ENCODE measurements around the gene ANKRD33B.
"Not testable (repeated sequence)": the region's sequence is repeated elsewhere in the genome, so short reads cannot be mapped to it uniquely, and the experiment has no call there.

The ANKRD33B gene

DNA sequence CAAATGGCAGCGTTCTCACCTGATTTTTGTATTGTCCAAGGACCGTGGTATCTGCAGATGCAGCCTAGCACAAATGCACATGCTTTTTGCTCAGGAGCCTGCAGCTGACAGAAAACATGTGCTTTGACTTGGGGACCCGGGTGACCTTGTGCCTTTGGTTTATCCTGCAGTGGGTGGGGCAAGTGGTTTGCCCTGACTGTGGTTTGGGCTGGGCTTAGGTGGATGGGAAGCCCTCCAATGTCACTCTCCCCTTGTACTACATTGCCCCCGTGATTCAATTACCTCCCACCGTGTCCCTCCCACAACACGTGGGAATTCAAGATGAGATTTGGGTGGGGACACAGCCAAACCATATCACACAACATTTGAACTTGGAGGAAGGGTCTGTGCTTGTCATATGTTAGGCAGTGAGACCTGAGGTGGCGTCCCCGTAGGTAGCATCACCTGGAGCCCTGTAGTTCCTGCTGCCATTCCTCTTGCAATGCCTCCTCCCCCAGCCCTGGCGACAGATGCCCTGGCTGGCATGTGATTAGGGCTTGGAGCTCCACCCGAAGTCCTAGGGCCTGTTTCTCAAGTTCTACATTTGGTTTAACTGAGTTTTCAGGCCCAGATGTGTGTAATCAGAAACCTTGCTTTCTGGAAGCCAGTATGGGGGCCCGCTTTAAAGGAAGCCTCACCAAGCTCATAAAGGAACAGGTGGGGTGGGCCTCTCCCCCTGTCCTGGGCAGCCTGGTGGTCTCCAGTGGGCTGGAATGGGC lies 2.1 kb downstream of the ANKRD33B start:
- TF ChIP-seq CTCF (IDR thresholded peaks at IDR 0.05; ENCODE audit: control insufficient read depth, extremely low read depth, insufficient read depth): no peak
- H3K4me3 ChIP-seq (ENCODE audit: low read depth, low read length): no peak overlapping the region
- no peak for DNase-seq (ENCODE audit: low read depth)

DNA sequence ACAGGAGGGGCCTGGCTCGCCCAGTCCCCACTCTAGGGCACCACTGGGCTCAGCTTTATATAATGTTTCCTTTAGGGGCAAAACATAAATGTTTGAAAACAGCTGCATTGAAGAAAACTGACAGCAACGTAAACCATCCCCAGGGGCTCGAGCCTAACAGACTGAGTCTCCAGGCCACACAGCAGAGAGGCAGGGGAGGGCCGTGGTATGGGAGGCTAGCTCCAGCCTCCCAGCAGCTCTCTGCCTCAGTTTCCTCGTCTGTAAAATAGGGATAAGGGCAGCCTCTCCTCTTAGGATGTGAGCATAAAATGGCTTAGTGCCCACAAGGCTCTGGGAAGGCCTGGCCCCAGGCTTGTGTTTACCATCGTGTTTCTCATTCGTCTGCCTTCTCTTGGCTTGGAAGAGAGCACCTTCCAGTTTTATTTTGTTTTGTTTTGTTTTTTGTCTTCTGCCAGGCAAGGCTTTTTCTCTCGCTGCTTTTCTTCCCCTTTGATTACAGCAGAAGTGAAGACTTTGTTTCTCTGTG lies 2.7 kb downstream of the ANKRD33B start:
- TF ChIP-seq CTCF (IDR thresholded peaks at IDR 0.05; ENCODE audit: control insufficient read depth, extremely low read depth, insufficient read depth): no peak
- no peak for DNase-seq (ENCODE audit: low read depth)
- H3K4me3 ChIP-seq (ENCODE audit: low read depth, low read length): no peak overlapping the region

GRCh38 chr5:10567121-10567591 lies 3.3 kb downstream of the ANKRD33B start:
- H3K4me3 ChIP-seq (ENCODE audit: low read depth, low read length): no peak overlapping the region
- DNase-seq (ENCODE audit: low read depth): no peak
- no peak for TF ChIP-seq CTCF (IDR thresholded peaks at IDR 0.05; ENCODE audit: control insufficient read depth, extremely low read depth, insufficient read depth)

GRCh38 chr5:10567781-10568321 lies 4.0 kb downstream of the ANKRD33B start:
- no peak for DNase-seq (ENCODE audit: low read depth)
- no peak for TF ChIP-seq CTCF (IDR thresholded peaks at IDR 0.05; ENCODE audit: control insufficient read depth, extremely low read depth, insufficient read depth)
- no peak overlapping the region for H3K4me3 ChIP-seq (ENCODE audit: low read depth, low read length)

DNA sequence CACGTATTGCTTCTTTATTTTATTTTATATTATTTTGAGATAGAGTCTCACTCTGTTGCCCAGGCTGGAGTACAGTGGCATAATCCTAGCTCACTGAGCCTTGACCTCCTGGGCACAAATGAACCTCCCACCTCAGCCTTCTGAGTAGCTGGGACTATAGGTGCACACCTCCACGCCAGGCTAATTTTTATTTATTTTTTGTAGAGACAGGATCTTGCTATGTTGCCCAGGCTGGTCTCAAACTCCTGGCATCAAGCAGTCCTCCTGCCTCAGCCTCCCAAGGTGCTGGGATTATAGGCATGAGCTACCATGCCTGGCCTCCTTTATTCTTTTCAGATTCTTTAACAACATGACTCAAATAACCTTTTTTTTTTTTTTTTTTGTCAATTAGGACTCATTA lies 6.7 kb downstream of the ANKRD33B start:
- not testable (repeated sequence) for DNase-seq (ENCODE audit: low read depth); H3K4me3 ChIP-seq (ENCODE audit: low read depth, low read length)

- no peak for DNase-seq (ENCODE audit: low read depth)
- no peak for TF ChIP-seq CTCF (IDR thresholded peaks at IDR 0.05; ENCODE audit: control insufficient read depth, extremely low read depth, insufficient read depth)
- no peak overlapping the region for H3K4me3 ChIP-seq (ENCODE audit: low read depth, low read length)
These were observed 8.6 kb downstream of the ANKRD33B start for GRCh38 chr5:10572451-10572850.

DNA sequence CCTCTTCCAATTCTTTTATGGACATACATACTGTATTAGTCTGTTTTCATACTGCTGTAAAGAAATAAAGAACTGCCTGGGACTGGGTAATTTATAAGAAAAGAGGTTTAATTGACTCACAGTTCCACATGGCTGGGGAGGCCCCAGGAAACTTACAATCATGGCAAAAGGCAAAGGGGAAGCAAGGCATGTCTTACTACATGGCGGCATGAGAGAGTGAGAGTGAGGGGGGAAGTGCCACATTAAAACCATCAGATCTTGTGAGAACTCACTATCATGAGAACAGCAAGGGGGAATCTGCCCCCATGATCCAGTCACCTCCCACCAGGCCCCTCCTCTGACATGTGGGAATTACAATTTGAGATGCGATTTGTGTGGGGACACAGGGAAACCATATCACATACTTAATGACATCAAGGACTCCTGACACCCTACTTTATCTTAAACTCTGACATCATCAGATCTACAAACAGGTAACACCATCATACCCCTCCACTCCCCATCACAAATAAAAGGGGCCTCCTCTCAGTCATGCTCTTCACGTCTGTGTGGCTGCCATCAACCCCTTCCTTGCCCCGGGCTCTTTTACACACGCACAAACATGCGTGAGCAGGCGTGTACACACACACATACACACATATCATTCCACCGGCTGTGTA lies 9.7 kb downstream of the ANKRD33B start:
- H3K4me3 ChIP-seq (ENCODE audit: low read depth, low read length): no peak overlapping the region
- DNase-seq (ENCODE audit: low read depth): no peak
- no peak for TF ChIP-seq CTCF (IDR thresholded peaks at IDR 0.05; ENCODE audit: control insufficient read depth, extremely low read depth, insufficient read depth)

- DNase-seq (ENCODE audit: low read depth); H3K4me3 ChIP-seq (ENCODE audit: low read depth, low read length): not testable (repeated sequence)
These were observed 11.0 kb downstream of the ANKRD33B start for GRCh38 chr5:10574879-10575278.

All from LNCaP clone FGC (cell line).